Osteocyte (in vitro differentiated cells): ENCODE data around the gene USP3. TPM values are rescaled to one million over a fixed set of nuclear protein-coding genes. Genes with fewer than 3 reads are reported as not detected.

Source experiments
- DNase-seq: peaks from one replicate; pipeline ENCODE4 v3.0.0; 2021; ENCODE audit warnings: mixed read lengths; ENCODE audit not compliant: unreplicated experiment; ENCODE audit errors: extremely low spot score
- H3K27ac Mint-ChIP-seq: one replicate; pipeline ENCODE4 v1.8.0; 2021; ENCODE audit warnings: mild to moderate bottlenecking, mixed read lengths; ENCODE audit not compliant: unreplicated experiment
- H3K27me3 Mint-ChIP-seq: one replicate; pipeline ENCODE4 v1.8.0; 2021; ENCODE audit warnings: mixed read lengths; ENCODE audit not compliant: unreplicated experiment
- H3K36me3 Mint-ChIP-seq: one replicate; pipeline ENCODE4 v1.8.0; 2021; ENCODE audit warnings: mixed read lengths; ENCODE audit not compliant: unreplicated experiment
- H3K4me1 Mint-ChIP-seq: one replicate; pipeline ENCODE4 v1.8.0; 2021; ENCODE audit warnings: mixed read lengths; ENCODE audit not compliant: unreplicated experiment
- H3K4me3 Mint-ChIP-seq: one replicate; pipeline ENCODE4 v1.8.0; 2021; ENCODE audit warnings: mild to moderate bottlenecking, moderate library complexity, mixed read lengths; ENCODE audit not compliant: unreplicated experiment
- H3K9me3 Mint-ChIP-seq: one replicate; pipeline ENCODE4 v1.8.0; 2021; ENCODE audit warnings: mixed read lengths; ENCODE audit not compliant: unreplicated experiment
- total RNA-seq: library from RNA; stranded (reverse); gene quantifications from 2 replicates; pipeline ENCODE4 v1.2.1, GENCODE V29; 2021
- TF ChIP-seq, protein P1 (sequence below): fragments of 200-600 bp; sonication (generic); IDR thresholded peaks from 2 replicates; pipeline ENCODE4 v1.5.0; 2021; ENCODE audit warnings: antibody characterized with exemption, mild to moderate bottlenecking, moderate library complexity

The USP3 gene
- total RNA-seq, 1 donor from 2014 or later, result 41.2 TPM

- peaks cover 8% of the 10 kb centered on the region for H3K9me3 Mint-ChIP-seq
- no peak overlapping the region for H3K27ac Mint-ChIP-seq
- H3K27me3 Mint-ChIP-seq, result no peaks in the 10 kb centered on the region
- TF ChIP-seq, protein P1, sequence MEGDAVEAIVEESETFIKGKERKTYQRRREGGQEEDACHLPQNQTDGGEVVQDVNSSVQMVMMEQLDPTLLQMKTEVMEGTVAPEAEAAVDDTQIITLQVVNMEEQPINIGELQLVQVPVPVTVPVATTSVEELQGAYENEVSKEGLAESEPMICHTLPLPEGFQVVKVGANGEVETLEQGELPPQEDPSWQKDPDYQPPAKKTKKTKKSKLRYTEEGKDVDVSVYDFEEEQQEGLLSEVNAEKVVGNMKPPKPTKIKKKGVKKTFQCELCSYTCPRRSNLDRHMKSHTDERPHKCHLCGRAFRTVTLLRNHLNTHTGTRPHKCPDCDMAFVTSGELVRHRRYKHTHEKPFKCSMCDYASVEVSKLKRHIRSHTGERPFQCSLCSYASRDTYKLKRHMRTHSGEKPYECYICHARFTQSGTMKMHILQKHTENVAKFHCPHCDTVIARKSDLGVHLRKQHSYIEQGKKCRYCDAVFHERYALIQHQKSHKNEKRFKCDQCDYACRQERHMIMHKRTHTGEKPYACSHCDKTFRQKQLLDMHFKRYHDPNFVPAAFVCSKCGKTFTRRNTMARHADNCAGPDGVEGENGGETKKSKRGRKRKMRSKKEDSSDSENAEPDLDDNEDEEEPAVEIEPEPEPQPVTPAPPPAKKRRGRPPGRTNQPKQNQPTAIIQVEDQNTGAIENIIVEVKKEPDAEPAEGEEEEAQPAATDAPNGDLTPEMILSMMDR, result no peak
- H3K36me3 Mint-ChIP-seq, result no peaks in the 10 kb centered on the region
- H3K4me1 Mint-ChIP-seq, result peaks cover 18% of the 10 kb centered on the region
- no peak overlapping the region for H3K4me3 Mint-ChIP-seq
- no peak for DNase-seq
These were observed 45.5 kb upstream of the USP3 start for GRCh38 chr15:63458794-63459395.

GRCh38 chr15:63460210-63461155 is 43.9 kb upstream of the USP3 start:
- Mint-ChIP-seq H3K4me3 (no peak overlapping the region), H3K36me3 (no peaks in the 10 kb centered on the region), H3K27me3 (no peaks in the 10 kb centered on the region), H3K4me1 (peaks cover 20% of the 10 kb centered on the region), H3K9me3 (peaks cover 8% of the 10 kb centered on the region), H3K27ac (no peak overlapping the region)
- no peak for DNase-seq
- TF ChIP-seq, protein P1, result no peak

DNA sequence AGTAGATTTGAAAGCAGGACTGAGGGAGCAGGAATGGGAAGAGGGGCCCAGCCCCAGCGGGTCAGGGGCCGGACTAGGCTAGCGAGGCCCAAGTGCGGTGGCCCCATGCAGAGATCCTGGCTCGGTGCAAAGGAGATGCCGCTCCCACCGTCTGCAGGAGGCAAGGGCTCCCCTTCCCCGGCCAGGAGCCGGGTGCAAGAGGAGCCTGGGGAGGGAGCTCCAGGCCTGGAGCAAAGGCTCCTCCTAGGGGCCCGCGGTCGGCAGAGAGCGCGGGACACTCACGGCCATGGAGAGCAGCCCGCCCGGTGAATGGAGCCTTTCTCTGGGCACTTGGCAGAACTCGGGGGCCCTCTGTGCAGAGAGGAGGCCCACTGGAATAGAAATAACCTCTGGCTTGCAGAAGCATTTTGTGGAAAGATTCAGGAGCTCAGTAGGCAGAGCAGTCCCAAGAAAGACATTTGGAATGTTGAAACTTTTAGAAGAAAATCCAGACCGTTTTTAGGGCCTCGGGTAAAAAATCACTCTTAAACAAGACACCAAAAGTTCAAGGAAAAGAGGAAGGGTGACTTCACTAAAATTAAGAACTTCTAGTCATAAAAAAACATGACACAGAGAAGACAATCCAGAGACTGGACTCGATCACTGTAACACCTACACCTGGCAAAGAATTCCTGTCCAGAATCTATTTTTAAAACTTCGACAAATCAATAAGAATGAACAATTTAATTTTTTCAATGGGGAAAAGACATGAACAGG is 43.0 kb upstream of the USP3 start:
- peak overlapping the region; percentile 31 for H3K27ac Mint-ChIP-seq
- no peak for DNase-seq
- H3K9me3 Mint-ChIP-seq, result peaks cover 8% of the 10 kb centered on the region
- no peaks in the 10 kb centered on the region for H3K36me3 Mint-ChIP-seq
- H3K4me1 Mint-ChIP-seq, result peaks cover 21% of the 10 kb centered on the region
- H3K27me3 Mint-ChIP-seq, result peaks cover 1% of the 10 kb centered on the region
- TF ChIP-seq, protein P1, result no peak
- H3K4me3 Mint-ChIP-seq, result no peak overlapping the region

- H3K36me3 Mint-ChIP-seq, result no peaks in the 10 kb centered on the region
- peak overlapping the region; percentile 21 for H3K27ac Mint-ChIP-seq
- H3K4me1 Mint-ChIP-seq, result peaks cover 28% of the 10 kb centered on the region
- no peak for DNase-seq
- peaks cover 8% of the 10 kb centered on the region for H3K9me3 Mint-ChIP-seq
- H3K4me3 Mint-ChIP-seq, result no peak overlapping the region
- peaks cover 4% of the 10 kb centered on the region for H3K27me3 Mint-ChIP-seq
- TF ChIP-seq, protein P1, result no peak
These were observed 42.3 kb upstream of the USP3 start for GRCh38 chr15:63462088-63462487.
